GM21423 (cell line): ENCODE data around the gene FCGBP.

ENCODE experiments used
- ATAC-seq: cut with Tn5 transposase; IDR thresholded peaks from one replicate; pipeline ENCODE4 v1.9.1; 2021; ENCODE audit warnings: mild to moderate bottlenecking, moderate library complexity; ENCODE audit not compliant: unreplicated experiment

FCGBP gene

GRCh38 chr19:39949026-39949747 lies 14.8 kb upstream of the FCGBP start:
- ATAC-seq = no peak

- no peak for ATAC-seq
Observed at GRCh38 chr19:39946532-39946931, 12.1 kb upstream of the FCGBP start.

GRCh38 chr19:39943586-39943985 lies 9.2 kb upstream of the FCGBP start:
- no peak for ATAC-seq

- ATAC-seq = no peak
Observed at GRCh38 chr19:39942366-39942730, 7.9 kb upstream of the FCGBP start.

GRCh38 chr19:39941615-39942365 lies 7.4 kb upstream of the FCGBP start:
- peak; percentile 57 for ATAC-seq

- ATAC-seq = no peak
Observed at GRCh38 chr19:39941151-39941550, 6.7 kb upstream of the FCGBP start.

GRCh38 chr19:39940221-39940833 lies 5.9 kb upstream of the FCGBP start:
- ATAC-seq = no peak

GRCh38 chr19:39939556-39939955 lies 5.1 kb upstream of the FCGBP start:
- no peak for ATAC-seq

- ATAC-seq = no peak
Observed at GRCh38 chr19:39937787-39938186, 3.4 kb upstream of the FCGBP start.

- ATAC-seq = no peak
Observed at GRCh38 chr19:39937094-39937720, 2.8 kb upstream of the FCGBP start.

- no peak for ATAC-seq
Observed at GRCh38 chr19:39936622-39937021, 2.2 kb upstream of the FCGBP start.

GRCh38 chr19:39936020-39936419 lies 1.6 kb upstream of the FCGBP start:
- ATAC-seq = no peak

- ATAC-seq = no peak
Observed at GRCh38 chr19:39935364-39935661, 879 bp upstream of the FCGBP start.

- ATAC-seq = no peak
Observed at GRCh38 chr19:39929750-39930149, 4.7 kb downstream of the FCGBP start.

- ATAC-seq = no peak
Observed at GRCh38 chr19:39928357-39928725, 6.1 kb downstream of the FCGBP start.

- no peak for ATAC-seq
Observed at GRCh38 chr19:39927524-39928356, 6.7 kb downstream of the FCGBP start.

- ATAC-seq = no peak
Observed at GRCh38 chr19:39927076-39927475, 7.4 kb downstream of the FCGBP start.

- no peak for ATAC-seq
Observed at GRCh38 chr19:39926170-39926760, 8.2 kb downstream of the FCGBP start.

GRCh38 chr19:39924952-39925351 lies 9.5 kb downstream of the FCGBP start:
- ATAC-seq = no peak

GRCh38 chr19:39924389-39924788 lies 10.0 kb downstream of the FCGBP start:
- ATAC-seq = no peak

- no peak for ATAC-seq
Observed at GRCh38 chr19:39923862-39924261, 10.6 kb downstream of the FCGBP start.
